HepG2 (cell line): ENCODE data around the gene PDCD1LG2.

Experiments used
- CTCF ChIP-seq: sonication (generic); formaldehyde crosslinking; IDR thresholded peaks from 2 replicates; pipeline ENCODE4 v1.5.0; 2020; ENCODE audit warnings: mild to moderate bottlenecking, missing genetic modification reagents, moderate library complexity
- DPF2 ChIP-seq: sonication (generic); formaldehyde crosslinking; IDR thresholded peaks from 2 replicates; pipeline ENCODE4 v1.4.0; 2020; ENCODE audit warnings: mild to moderate bottlenecking, low read depth, missing genetic modification reagents, borderline replicate concordance
- GPBP1L1 ChIP-seq: sonication (generic); formaldehyde crosslinking; IDR thresholded peaks from 2 replicates; pipeline ENCODE4 v1.5.0; 2020; ENCODE audit warnings: mild to moderate bottlenecking, missing genetic modification reagents
- MLX ChIP-seq: IDR thresholded peaks from 2 replicates; pipeline ENCODE4 v1.6.1; 2016
- ZNF367 ChIP-seq: sonication (generic); formaldehyde crosslinking; IDR thresholded peaks from 2 replicates; pipeline ENCODE4 v1.4.0; 2020; ENCODE audit warnings: missing genetic modification reagents, borderline replicate concordance

- TF ChIP-seq DPF2 (CRISPR knock-in tag) (no peak), CTCF (CRISPR knock-in tag) (no peak), ZNF367 (CRISPR knock-in tag) (no peak), GPBP1L1 (no peak), MLX (CRISPR knock-in tag) (no peak)
Observed at GRCh38 chr9:5518171-5518936, 8.0 kb downstream of the PDCD1LG2 start.
